Measurements from ENCODE around the gene KLF13. TPM values are rescaled to one million over a fixed set of nuclear protein-coding genes. Genes with fewer than 3 reads are reported as not detected.

KLF13 gene
- total and polyA plus RNA-seq, 10 of the 15 experiments (the other 5 are each of a cell fraction or from before 2014, with no cell fraction given) = 20.3 to 109 (median 51.4) TPM

GRCh38 chr15:31283043-31283442 is 43.6 kb upstream of the KLF13 start:
- ChIA-PET CTCF (interaction anchor here (1.9 kb wide), 1 partner anchor 52 kb away, joined by 3 read pairs; no protein-coding TSS in a partner anchor), RAD21 (ENCODE audit: unreplicated experiment) (interaction anchor here (4.0 kb wide), 1 partner anchor 18 kb away, joined by 58 read pairs; no protein-coding TSS in a partner anchor), SMC1A (ENCODE audit: uncharacterized antibody, unreplicated experiment) (interaction anchor here (0.7 to 5.3 kb wide), 3 partner anchors 9 to 41 kb away, joined by 3 to 31 read pairs (median 26); no protein-coding TSS in a partner anchor), POLR2A (no interaction called here)
- intact Hi-C loops (cut with micrococcal nuclease; ENCODE audit: unreplicated experiment) (no loop called here), in situ Hi-C loops (cut with MboI) (no loop called here)
- WGBS (ENCODE audit: insufficient coverage, insufficient replicate concordance, low lambda C conversion rate, missing lambda C conversion rate) = 96% methylated on average over 4 of the region's 4 CpGs
- no peak for DNase-seq (ENCODE audit: low read depth, low spot score)
- H3K4me3 ChIP-seq = no peak overlapping the region
- H3K9ac ChIP-seq (ENCODE audit: control insufficient read depth, insufficient read depth, low read length) = no peak overlapping the region
- no peaks in the 10 kb centered on the region for H3K36me3 ChIP-seq (ENCODE audit: control insufficient read depth in 2 of 2, insufficient read depth in 2 of 2, low read length in 1 of 2)
- no TSS peak for BruUV-seq (replicated peaks)
- H3K27ac ChIP-seq (ENCODE audit: control insufficient read depth, insufficient read depth) = no peak overlapping the region
- no peak for TF ChIP-seq MYC (IDR thresholded peaks at IDR 0.05; ENCODE audit: insufficient read depth, insufficient read length, insufficient replicate concordance, low read length, severe bottlenecking)
- no peak for TF ChIP-seq CHD2 (IDR thresholded peaks at IDR 0.05; ENCODE audit: borderline replicate concordance, low read depth, low read length)
- TF ChIP-seq USF2 (IDR thresholded peaks at IDR 0.05; ENCODE audit: borderline replicate concordance, low read depth, low read length) = no peak
- TF ChIP-seq MTA2 (IDR thresholded peaks at IDR 0.05; ENCODE audit: low read depth) = no peak
- TF ChIP-seq SREBF2 (IDR thresholded peaks at IDR 0.05; ENCODE audit: low read length) = no peak
- no peak for TF ChIP-seq IRF4 (IDR thresholded peaks at IDR 0.05; ENCODE audit: low read depth, low read length)
- no peak for TF ChIP-seq E4F1 (IDR thresholded peaks at IDR 0.05; ENCODE audit: borderline replicate concordance, partially characterized antibody)
- TF ChIP-seq DPF2 (IDR thresholded peaks at IDR 0.05) = no peak
- H2AFZ ChIP-seq (ENCODE audit: control insufficient read depth, low read depth, low read length) = no peak overlapping the region
- no peak for ATAC-seq
- H3K4me1 ChIP-seq (ENCODE audit: control insufficient read depth, insufficient read depth, low read length) = no peaks in the 10 kb centered on the region
- H3K9me3 ChIP-seq (replicated peaks; ENCODE audit: control insufficient read depth, insufficient read depth, low read length) = no peaks in the 10 kb centered on the region; the same call in 1 of the 3 replicates
- no peaks in the 10 kb centered on the region for H3K27me3 ChIP-seq (replicated peaks in 1 of 2; ENCODE audit: control insufficient read depth in 2 of 2, insufficient read depth in 2 of 2, low read length in 1 of 2)
- no peak for FAIRE-seq
- H4K20me1 ChIP-seq (ENCODE audit: control insufficient read depth, insufficient read depth) = no peaks in the 10 kb centered on the region
- H3K4me2 ChIP-seq (ENCODE audit: control insufficient read depth, insufficient read depth) = no peak overlapping the region
- H3K79me2 ChIP-seq (ENCODE audit: control insufficient read depth, insufficient read depth, low read length) = no peaks in the 10 kb centered on the region
